ENCODE data around the gene PRKCQ. TPM values are rescaled to one million over a fixed set of nuclear protein-coding genes. Genes with fewer than 3 reads are reported as not detected.

The PRKCQ gene
- total and polyA plus RNA-seq, 4 donors, result 0.13 to 3.3 (median 0.45) TPM

DNA sequence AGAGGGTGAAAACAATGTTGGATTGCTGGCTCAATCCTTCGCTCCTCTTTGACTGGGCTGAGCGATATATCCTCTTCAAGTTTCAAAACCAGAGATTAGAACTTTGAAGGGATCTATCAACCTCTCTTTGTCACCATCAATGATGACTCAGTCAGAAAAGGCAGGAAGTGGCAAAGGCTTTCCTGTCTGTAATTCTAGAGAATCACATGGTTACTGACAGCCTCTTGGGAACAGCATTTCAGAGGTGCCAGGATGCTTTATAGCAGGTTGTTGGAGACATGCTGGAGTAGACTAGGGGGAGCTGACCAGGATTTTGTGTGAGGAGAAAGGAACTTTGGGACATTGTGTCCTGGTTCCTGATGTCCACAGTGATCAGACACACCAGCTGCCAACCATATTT lies 81.3 kb downstream of the PRKCQ start:
- no peak for TF ChIP-seq YY1 (IDR thresholded peaks at IDR 0.05)
- no peak for TF ChIP-seq HNF4G (IDR thresholded peaks at IDR 0.05)
- TF ChIP-seq, protein P1, sequence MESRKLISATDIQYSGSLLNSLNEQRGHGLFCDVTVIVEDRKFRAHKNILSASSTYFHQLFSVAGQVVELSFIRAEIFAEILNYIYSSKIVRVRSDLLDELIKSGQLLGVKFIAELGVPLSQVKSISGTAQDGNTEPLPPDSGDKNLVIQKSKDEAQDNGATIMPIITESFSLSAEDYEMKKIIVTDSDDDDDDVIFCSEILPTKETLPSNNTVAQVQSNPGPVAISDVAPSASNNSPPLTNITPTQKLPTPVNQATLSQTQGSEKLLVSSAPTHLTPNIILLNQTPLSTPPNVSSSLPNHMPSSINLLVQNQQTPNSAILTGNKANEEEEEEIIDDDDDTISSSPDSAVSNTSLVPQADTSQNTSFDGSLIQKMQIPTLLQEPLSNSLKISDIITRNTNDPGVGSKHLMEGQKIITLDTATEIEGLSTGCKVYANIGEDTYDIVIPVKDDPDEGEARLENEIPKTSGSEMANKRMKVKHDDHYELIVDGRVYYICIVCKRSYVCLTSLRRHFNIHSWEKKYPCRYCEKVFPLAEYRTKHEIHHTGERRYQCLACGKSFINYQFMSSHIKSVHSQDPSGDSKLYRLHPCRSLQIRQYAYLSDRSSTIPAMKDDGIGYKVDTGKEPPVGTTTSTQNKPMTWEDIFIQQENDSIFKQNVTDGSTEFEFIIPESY (IDR thresholded peaks at IDR 0.05), result no peak
- TF ChIP-seq JUND (IDR thresholded peaks at IDR 0.05), result no peak
- TF ChIP-seq NR2F2 (IDR thresholded peaks at IDR 0.05), result no peak
- TF ChIP-seq, protein P2, sequence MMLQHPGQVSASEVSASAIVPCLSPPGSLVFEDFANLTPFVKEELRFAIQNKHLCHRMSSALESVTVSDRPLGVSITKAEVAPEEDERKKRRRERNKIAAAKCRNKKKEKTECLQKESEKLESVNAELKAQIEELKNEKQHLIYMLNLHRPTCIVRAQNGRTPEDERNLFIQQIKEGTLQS (IDR thresholded peaks at IDR 0.05), result no peak
- no peak for TF ChIP-seq EGR1 (IDR thresholded peaks at IDR 0.05; ENCODE audit: low read depth in 2 of 2)
- no peak for TF ChIP-seq HNF4A (conservative IDR thresholded peaks at IDR 0.05)
- TF ChIP-seq, protein P3, sequence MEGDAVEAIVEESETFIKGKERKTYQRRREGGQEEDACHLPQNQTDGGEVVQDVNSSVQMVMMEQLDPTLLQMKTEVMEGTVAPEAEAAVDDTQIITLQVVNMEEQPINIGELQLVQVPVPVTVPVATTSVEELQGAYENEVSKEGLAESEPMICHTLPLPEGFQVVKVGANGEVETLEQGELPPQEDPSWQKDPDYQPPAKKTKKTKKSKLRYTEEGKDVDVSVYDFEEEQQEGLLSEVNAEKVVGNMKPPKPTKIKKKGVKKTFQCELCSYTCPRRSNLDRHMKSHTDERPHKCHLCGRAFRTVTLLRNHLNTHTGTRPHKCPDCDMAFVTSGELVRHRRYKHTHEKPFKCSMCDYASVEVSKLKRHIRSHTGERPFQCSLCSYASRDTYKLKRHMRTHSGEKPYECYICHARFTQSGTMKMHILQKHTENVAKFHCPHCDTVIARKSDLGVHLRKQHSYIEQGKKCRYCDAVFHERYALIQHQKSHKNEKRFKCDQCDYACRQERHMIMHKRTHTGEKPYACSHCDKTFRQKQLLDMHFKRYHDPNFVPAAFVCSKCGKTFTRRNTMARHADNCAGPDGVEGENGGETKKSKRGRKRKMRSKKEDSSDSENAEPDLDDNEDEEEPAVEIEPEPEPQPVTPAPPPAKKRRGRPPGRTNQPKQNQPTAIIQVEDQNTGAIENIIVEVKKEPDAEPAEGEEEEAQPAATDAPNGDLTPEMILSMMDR (IDR thresholded peaks at IDR 0.05; ENCODE audit: low read depth, low read length, missing input control), result no peak
- TF ChIP-seq SP1 (IDR thresholded peaks at IDR 0.05), result no peak
- TF ChIP-seq RAD21 (IDR thresholded peaks at IDR 0.05), result no peak
- no peak for TF ChIP-seq FOXA1 (IDR thresholded peaks at IDR 0.05)
- no peak for TF ChIP-seq TAF1 (conservative IDR thresholded peaks at IDR 0.05)
- Histone ChIP-seq H3K9me3 (ENCODE audit: control insufficient read depth in 4 of 4, low read length in 3 of 4) (no peaks in the 10 kb centered on the region), H3K4me1 (ENCODE audit: control insufficient read depth in 4 of 4, insufficient read depth in 4 of 4, low read length in 3 of 4) (no peaks in the 10 kb centered on the region), H3K27ac (ENCODE audit: low read depth in 1 of 2, low read length in 2 of 2) (no peak overlapping the region), H3K27me3 (ENCODE audit: control insufficient read depth in 4 of 4, insufficient read depth in 4 of 4, low read length in 3 of 4) (peaks cover 0 to 8% (median 0%) of the 10 kb centered on the region in 4 donors), H3K36me3 (ENCODE audit: control insufficient read depth in 4 of 4, insufficient read depth in 3 of 4, low read depth in 1 of 4, low read length in 3 of 4) (no peaks in the 10 kb centered on the region), H3K4me3 (ENCODE audit: low read depth in 1 of 3, low read length in 3 of 3) (no peak overlapping the region), H3K9ac (ENCODE audit: low read depth in 1 of 2, low read length in 2 of 2) (no peak overlapping the region)
- DNase-seq (ENCODE audit: low spot score), result no peak
- WGBS, result 83% methylated on average over 2 of the region's 2 CpGs

DNA sequence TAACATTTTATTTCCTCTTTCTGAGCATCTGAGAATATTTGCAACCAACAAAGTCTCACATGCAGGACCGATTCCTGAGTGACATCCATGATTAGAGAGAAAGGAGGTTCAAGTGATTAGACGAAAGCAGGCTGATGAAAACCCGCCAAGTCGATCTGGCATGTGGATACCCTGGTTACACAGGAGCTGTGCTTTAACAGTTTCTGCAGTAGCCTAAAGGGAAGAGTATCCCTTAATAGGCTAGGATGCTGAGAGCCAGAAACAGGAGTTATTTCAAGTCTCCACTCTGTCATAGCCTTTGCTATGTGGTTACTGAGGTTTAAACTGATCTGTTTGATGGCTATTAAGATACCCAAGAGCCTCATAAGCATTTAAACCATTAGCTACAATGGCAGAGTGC lies 82.5 kb downstream of the PRKCQ start:
- no peak overlapping the region for H3K27ac ChIP-seq (ENCODE audit: low read depth in 1 of 2, low read length in 2 of 2)
- H3K9me3 ChIP-seq (ENCODE audit: control insufficient read depth in 4 of 4, low read length in 3 of 4), result no peaks in the 10 kb centered on the region
- WGBS, result 85% methylated on average over 4 of the region's 4 CpGs
- H3K36me3 ChIP-seq (ENCODE audit: control insufficient read depth in 4 of 4, insufficient read depth in 3 of 4, low read depth in 1 of 4, low read length in 3 of 4), result no peaks in the 10 kb centered on the region
- TF ChIP-seq, protein P4, sequence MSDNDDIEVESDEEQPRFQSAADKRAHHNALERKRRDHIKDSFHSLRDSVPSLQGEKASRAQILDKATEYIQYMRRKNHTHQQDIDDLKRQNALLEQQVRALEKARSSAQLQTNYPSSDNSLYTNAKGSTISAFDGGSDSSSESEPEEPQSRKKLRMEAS (IDR thresholded peaks at IDR 0.05), result no peak
- TF ChIP-seq, protein P5, sequence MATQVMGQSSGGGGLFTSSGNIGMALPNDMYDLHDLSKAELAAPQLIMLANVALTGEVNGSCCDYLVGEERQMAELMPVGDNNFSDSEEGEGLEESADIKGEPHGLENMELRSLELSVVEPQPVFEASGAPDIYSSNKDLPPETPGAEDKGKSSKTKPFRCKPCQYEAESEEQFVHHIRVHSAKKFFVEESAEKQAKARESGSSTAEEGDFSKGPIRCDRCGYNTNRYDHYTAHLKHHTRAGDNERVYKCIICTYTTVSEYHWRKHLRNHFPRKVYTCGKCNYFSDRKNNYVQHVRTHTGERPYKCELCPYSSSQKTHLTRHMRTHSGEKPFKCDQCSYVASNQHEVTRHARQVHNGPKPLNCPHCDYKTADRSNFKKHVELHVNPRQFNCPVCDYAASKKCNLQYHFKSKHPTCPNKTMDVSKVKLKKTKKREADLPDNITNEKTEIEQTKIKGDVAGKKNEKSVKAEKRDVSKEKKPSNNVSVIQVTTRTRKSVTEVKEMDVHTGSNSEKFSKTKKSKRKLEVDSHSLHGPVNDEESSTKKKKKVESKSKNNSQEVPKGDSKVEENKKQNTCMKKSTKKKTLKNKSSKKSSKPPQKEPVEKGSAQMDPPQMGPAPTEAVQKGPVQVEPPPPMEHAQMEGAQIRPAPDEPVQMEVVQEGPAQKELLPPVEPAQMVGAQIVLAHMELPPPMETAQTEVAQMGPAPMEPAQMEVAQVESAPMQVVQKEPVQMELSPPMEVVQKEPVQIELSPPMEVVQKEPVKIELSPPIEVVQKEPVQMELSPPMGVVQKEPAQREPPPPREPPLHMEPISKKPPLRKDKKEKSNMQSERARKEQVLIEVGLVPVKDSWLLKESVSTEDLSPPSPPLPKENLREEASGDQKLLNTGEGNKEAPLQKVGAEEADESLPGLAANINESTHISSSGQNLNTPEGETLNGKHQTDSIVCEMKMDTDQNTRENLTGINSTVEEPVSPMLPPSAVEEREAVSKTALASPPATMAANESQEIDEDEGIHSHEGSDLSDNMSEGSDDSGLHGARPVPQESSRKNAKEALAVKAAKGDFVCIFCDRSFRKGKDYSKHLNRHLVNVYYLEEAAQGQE (IDR thresholded peaks at IDR 0.05), result no peak
- no peak for TF ChIP-seq TAF1 (conservative IDR thresholded peaks at IDR 0.05)
- peaks cover 0 to 8% (median 0%) of the 10 kb centered on the region in 4 donors for H3K27me3 ChIP-seq (ENCODE audit: control insufficient read depth in 4 of 4, insufficient read depth in 4 of 4, low read length in 3 of 4)
- H3K9ac ChIP-seq (ENCODE audit: low read depth in 1 of 2, low read length in 2 of 2), result no peak overlapping the region
- H3K4me1 ChIP-seq (ENCODE audit: control insufficient read depth in 4 of 4, insufficient read depth in 4 of 4, low read length in 3 of 4), result no peaks in the 10 kb centered on the region
- DNase-seq (ENCODE audit: low spot score), result no peak
- no peak overlapping the region for H3K4me3 ChIP-seq (ENCODE audit: low read depth in 1 of 3, low read length in 3 of 3)

Measured in liver (tissue), 9 donors.